IMR-90 (cell line): ENCODE data around the gene HAP1. TPM values are rescaled to one million over a fixed set of nuclear protein-coding genes. Genes with fewer than 3 reads are reported as not detected.

Experiments used
- ATAC-seq: fragments of 200-7000 bp; cut with Tn5 transposase; 2 replicates; pipeline ENCODE4 v1.9.1; 2020; ENCODE audit warnings: low read depth, mild to moderate bottlenecking, moderate library complexity
- BruUV-seq: library from RNA; stranded (reverse); fragments of 400-500 nt; replicated peaks from 2 replicates; lab custom pipeline; 2021; lab: Mats Ljungman, UMichigan
- CTCF ChIA-PET: fragments of 300-600 bp; formaldehyde crosslinking; extraction: SDS; loops from one replicate; lab custom pipeline; 2021; ENCODE audit warnings: antibody characterized with exemption; lab: Yijun Ruan, JAX
- POLR2A ChIA-PET: fragments of 300-600 bp; sonication (Branson Sonifier 250); formaldehyde crosslinking; loops from one replicate; lab custom pipeline; 2022; ENCODE audit warnings: antibody characterized with exemption; ENCODE audit not compliant: unreplicated experiment; lab: Charles Lee
- DNase-seq: peaks from one replicate; pipeline ENCODE4 v3.0.0; 2013
- H2AFZ ChIP-seq: replicated peaks from 2 replicates; pipeline ENCODE3; 2013; ENCODE audit warnings: low read length, mild to moderate bottlenecking; ENCODE audit not compliant: poor library complexity
- H2AK5ac ChIP-seq: 2 replicates; pipeline ENCODE4 v1.6.1; 2013; ENCODE audit warnings: low read depth, low read length, inconsistent platforms
- H2AK9ac ChIP-seq: replicated peaks from 2 replicates; pipeline ENCODE3; 2013; ENCODE audit warnings: mild to moderate bottlenecking, low read depth, low read length, moderate library complexity; ENCODE audit not compliant: poor library complexity
- H2BK120ac ChIP-seq: 2 replicates; pipeline ENCODE4 v1.6.1; 2013; ENCODE audit warnings: low read depth, low read length, inconsistent platforms
- H2BK15ac ChIP-seq: 3 replicates; pipeline ENCODE4 v1.6.1; 2013; ENCODE audit warnings: low read depth, low read length, inconsistent platforms
- H2BK20ac ChIP-seq: 2 replicates; pipeline ENCODE4 v1.6.1; 2013; ENCODE audit warnings: low read depth, mild to moderate bottlenecking, inconsistent platforms, low read length, moderate library complexity
- H2BK5ac ChIP-seq: 2 replicates; pipeline ENCODE4 v1.6.1; 2013; ENCODE audit warnings: mild to moderate bottlenecking, low read depth, low read length, inconsistent platforms; ENCODE audit not compliant: poor library complexity, severe bottlenecking
- H3K14ac ChIP-seq: replicated peaks from 2 replicates; pipeline ENCODE4 v1.6.1; 2013; ENCODE audit warnings: low read depth, low read length, inconsistent platforms
- H3K18ac ChIP-seq: 2 replicates; pipeline ENCODE4 v1.6.1; 2013; ENCODE audit warnings: low read depth, low read length, control low read depth
- H3K23ac ChIP-seq: 2 replicates; pipeline ENCODE4 v1.6.1; 2013; ENCODE audit warnings: low read depth, low read length, inconsistent platforms
- H3K27ac ChIP-seq: 2 replicates; pipeline ENCODE4 v1.5.1; 2013; ENCODE audit warnings: mild to moderate bottlenecking, control low read depth, low read length; ENCODE audit not compliant: insufficient read depth
- H3K27me3 ChIP-seq: 2 replicates; pipeline ENCODE4 v1.6.1; 2013; ENCODE audit warnings: low read length; ENCODE audit not compliant: control insufficient read depth, insufficient read depth
- H3K36me3 ChIP-seq: 2 replicates; pipeline ENCODE4 v1.6.1; 2013; ENCODE audit warnings: low read length, mixed read lengths; ENCODE audit not compliant: control insufficient read depth, insufficient read depth
- H3K4ac ChIP-seq: 2 replicates; pipeline ENCODE4 v1.6.1; 2013; ENCODE audit warnings: low read depth, low read length, inconsistent platforms
- H3K4me1 ChIP-seq: 2 replicates; pipeline ENCODE4 v1.6.1; 2013; ENCODE audit warnings: low read length, mixed read lengths; ENCODE audit not compliant: control insufficient read depth, insufficient read depth
- H3K4me2 ChIP-seq: 2 replicates; pipeline ENCODE4 v1.6.1; 2013; ENCODE audit warnings: low read depth, mild to moderate bottlenecking, control low read depth, low read length, moderate library complexity
- H3K4me3 ChIP-seq: 2 replicates; pipeline ENCODE4 v1.5.1; 2013; ENCODE audit warnings: low read depth, mild to moderate bottlenecking, control low read depth, low read length, moderate library complexity; ENCODE audit not compliant: insufficient read depth
- H3K56ac ChIP-seq: 2 replicates; pipeline ENCODE4 v1.6.1; 2013; ENCODE audit warnings: low read length, inconsistent platforms; ENCODE audit not compliant: insufficient read depth; ENCODE audit errors: extremely low read depth
- H3K79me1 ChIP-seq, 2 experiments: 2 replicates each; pipeline ENCODE4 v1.6.1; 2013; ENCODE audit warnings: low read length in 2 of 2, inconsistent platforms in 1 of 2, low read depth in 1 of 2
- H3K9ac ChIP-seq: 2 replicates; pipeline ENCODE4 v1.6.1; 2013; ENCODE audit warnings: low read depth, low read length, control low read depth
- H3K9me1 ChIP-seq: 2 replicates; pipeline ENCODE4 v1.6.1; 2013; ENCODE audit warnings: low read length, inconsistent platforms; ENCODE audit not compliant: insufficient read depth
- H3K9me3 ChIP-seq: 2 replicates; pipeline ENCODE4 v1.6.1; 2013; ENCODE audit warnings: low read length; ENCODE audit not compliant: control insufficient read depth, insufficient read depth
- H4K20me1 ChIP-seq: 2 replicates; pipeline ENCODE4 v1.6.1; 2013; ENCODE audit warnings: low read length, inconsistent platforms; ENCODE audit not compliant: insufficient read depth
- H4K5ac ChIP-seq: 2 replicates; pipeline ENCODE4 v1.6.1; 2013; ENCODE audit warnings: mild to moderate bottlenecking, low read depth, low read length, control low read depth
- H4K8ac ChIP-seq, 2 experiments: 2 replicates each; pipeline ENCODE4 v1.6.1; 2013; ENCODE audit warnings: low read depth in 2 of 2, low read length in 2 of 2, control low read depth in 1 of 2, inconsistent platforms in 1 of 2
- H4K91ac ChIP-seq: 2 replicates; pipeline ENCODE4 v1.6.1; 2013; ENCODE audit warnings: low read depth, low read length, inconsistent platforms; ENCODE audit not compliant: insufficient read depth
- BHLHE40 ChIP-seq: fragments of 150-350 bp; IDR thresholded peaks from 2 replicates; pipeline ENCODE4 v1.6.1; 2016; ENCODE audit warnings: mild to moderate bottlenecking, low read depth, low read length
- CEBPB ChIP-seq: IDR thresholded peaks from 2 replicates; pipeline ENCODE4 v1.6.1; 2012; ENCODE audit warnings: low read depth, low read length, improper control_type of control experiment
- CHD1 ChIP-seq: IDR thresholded peaks from 2 replicates; pipeline ENCODE4 v1.6.1; 2012; ENCODE audit warnings: low read depth, low read length, improper control_type of control experiment
- ELK1 ChIP-seq: fragments of 150-350 bp; IDR thresholded peaks from 2 replicates; pipeline ENCODE4 v1.6.1; 2016; ENCODE audit warnings: low read depth, mild to moderate bottlenecking, low read length, moderate library complexity, borderline replicate concordance
- FOS ChIP-seq: fragments of 150-350 bp; IDR thresholded peaks from 2 replicates; pipeline ENCODE4 v1.6.1; 2016; ENCODE audit warnings: low read depth, low read length
- MAFK ChIP-seq: IDR thresholded peaks from 2 replicates; pipeline ENCODE4 v1.6.1; 2012; ENCODE audit warnings: low read depth, low read length, improper control_type of control experiment
- MAZ ChIP-seq: IDR thresholded peaks from 2 replicates; pipeline ENCODE4 v1.6.1; 2012; ENCODE audit warnings: low read depth, mild to moderate bottlenecking, low read length, improper control_type of control experiment, moderate library complexity, borderline replicate concordance
- MXI1 ChIP-seq: IDR thresholded peaks from 2 replicates; pipeline ENCODE4 v1.6.1; 2012; ENCODE audit warnings: low read depth, mild to moderate bottlenecking, low read length, moderate library complexity, borderline replicate concordance
- NFE2L2 ChIP-seq: fragments of 150-350 bp; IDR thresholded peaks from 2 replicates; pipeline ENCODE4 v1.6.1; 2016; ENCODE audit warnings: low read depth, mild to moderate bottlenecking, low read length
- POLR2A ChIP-seq: IDR thresholded peaks from 2 replicates; pipeline ENCODE4 v1.6.1; 2012; ENCODE audit warnings: mild to moderate bottlenecking, low read depth, low read length
- RAD21 ChIP-seq: IDR thresholded peaks from 2 replicates; pipeline ENCODE4 v1.6.1; 2012; ENCODE audit warnings: low read length, improper control_type of control experiment
- RCOR1 ChIP-seq: IDR thresholded peaks from 2 replicates; pipeline ENCODE4 v1.6.1; 2012; ENCODE audit warnings: mild to moderate bottlenecking, low read length, improper control_type of control experiment; ENCODE audit not compliant: insufficient replicate concordance
- RFX5 ChIP-seq: IDR thresholded peaks from 2 replicates; pipeline ENCODE4 v1.8.0; 2012; ENCODE audit warnings: low read depth, mild to moderate bottlenecking, low read length, moderate library complexity
- SMC3 ChIP-seq: fragments of 150-350 bp; IDR thresholded peaks from 2 replicates; pipeline ENCODE4 v1.6.1; 2016; ENCODE audit warnings: low read depth, mild to moderate bottlenecking, antibody characterized with exemption, low read length, moderate library complexity
- WGBS, 2 experiments: methylation state at CpG; one replicate each; pipeline versions ENCODE4 v1.1.5 to v1.1.7; 2013; ENCODE audit warnings: missing lambda C conversion rate in 2 of 2; ENCODE audit not compliant: insufficient read length in 1 of 2; ENCODE audit errors: extremely low coverage in 2 of 2; 5-methylcytosine and 5-hydroxymethylcytosine counted together
- dilution Hi-C: fragments of 300-500 bp; cut with HindIII; formaldehyde crosslinking; loops from one replicate; pipeline ENCODE4 v1.14.3; 2018; ENCODE audit warnings: low sequenced_read_pairs; ENCODE audit not compliant: unreplicated experiment
- in situ Hi-C: fragments of 300-500 bp; cut with MboI; formaldehyde crosslinking; loops from 3 replicates; pipeline ENCODE4 v1.14.3; 2019; ENCODE audit warnings: low sequenced_read_pairs, inconsistent platforms, mixed read lengths
- intact Hi-C: fragments of 100-400 bp; cut with micrococcal nuclease; formaldehyde crosslinking; loops from 2 replicates; pipeline ENCODE4 v1.10.0; 2022
- polyA plus RNA-seq, 3 experiments: library from polyadenylated mRNA; depleted of rRNA; stranded (reverse); fragments of >200 nt; gene quantifications; 2 replicates each; pipeline ENCODE4 v1.2.3, GENCODE V29; 2012; ENCODE audit warnings: low replicate concordance in 1 of 3
- total RNA-seq: library from RNA; depleted of rRNA; stranded (reverse); fragments of >200 nt; gene quantifications from 2 replicates; pipeline ENCODE4 v1.2.3, GENCODE V29; 2012

Gene HAP1
- total and polyA plus RNA-seq, 2 of the 4 experiments (the other 2 are of a cell fraction) = under 0.01 to 0.09 TPM

GRCh38 chr17:41773190-41773588 lies 38.7 kb upstream of the HAP1 start:
- H3K27ac ChIP-seq = peak overlapping the region; percentile 17
- in situ Hi-C loops (no loop called here), dilution Hi-C loops (no loop called here), intact Hi-C loops (no loop called here)
- H2BK20ac ChIP-seq = peak overlapping the region; percentile 82
- H3K9me3 ChIP-seq = no peaks in the 10 kb centered on the region
- CTCF ChIA-PET = interaction anchor here (0.8 to 1.2 kb wide), 3 partner anchors 13 to 29 kb away, joined by 3 to 12 read pairs (median 5); partner anchors contain the start of gene JUP
- no peak overlapping the region for H3K9ac ChIP-seq
- H3K79me1 ChIP-seq = peaks cover 14 to 53% of the 10 kb centered on the region in 2 experiments; a peak in 3 of 4 replicates
- H2BK15ac ChIP-seq = peak overlapping the region; percentile 86; the same call in 2 of the 3 replicates
- H3K14ac ChIP-seq = peak overlapping the region; percentile 70
- POLR2A ChIA-PET = interaction anchor here (0.5 to 1.3 kb wide), 2 partner anchors 13 to 19 kb away, joined by 3 read pairs; partner anchors contain the start of gene JUP
- H4K91ac ChIP-seq = peak overlapping the region; percentile 86
- peak overlapping the region; percentile 60 for H2AK9ac ChIP-seq
- H4K20me1 ChIP-seq = peaks cover 31% of the 10 kb centered on the region
- H3K27me3 ChIP-seq = no peaks in the 10 kb centered on the region
- H3K56ac ChIP-seq = no peak overlapping the region
- no peak for TF ChIP-seq ELK1
- peak; percentile 10; the same call in 1 of the 2 replicates for TF ChIP-seq RAD21
- no peak for TF ChIP-seq RFX5
- peak; percentile 68; the same call in 1 of the 2 replicates for TF ChIP-seq MAZ
- TF ChIP-seq SMC3 = no peak
- TF ChIP-seq FOS = peak; percentile 77; the same call in 1 of the 2 replicates
- TF ChIP-seq CEBPB = peak; percentile 35; the same call in 1 of the 2 replicates
- no peak for TF ChIP-seq NFE2L2
- TF ChIP-seq MAFK = no peak
- TF ChIP-seq POLR2A = no peak
- peak; percentile 55 for TF ChIP-seq RCOR1
- no peak for TF ChIP-seq CHD1
- 0 out of 2 replicates have a peak, but pooled peaks have one; percentile 29 for TF ChIP-seq MXI1
- TF ChIP-seq BHLHE40 = peak; percentile 27; the same call in 1 of the 2 replicates
- peak; percentile 78 for ATAC-seq
- H2BK5ac ChIP-seq = peak overlapping the region; percentile 49
- H2BK120ac ChIP-seq = peak overlapping the region; percentile 75
- H3K4me2 ChIP-seq = peak overlapping the region; percentile 4; the same call in 1 of the 2 replicates
- H3K4me1 ChIP-seq = peaks cover 24% of the 10 kb centered on the region
- H3K23ac ChIP-seq = peak overlapping the region; percentile 7; the same call in 1 of the 2 replicates
- H3K36me3 ChIP-seq = peaks cover 46% of the 10 kb centered on the region
- peak overlapping the region; percentile 81 to 83 for H4K8ac ChIP-seq
- peaks cover 24% of the 10 kb centered on the region for H3K9me1 ChIP-seq
- H2AFZ ChIP-seq = peak overlapping the region; percentile 72
- peak; percentile 91 for DNase-seq
- H3K18ac ChIP-seq = peak overlapping the region; percentile 17
- no CpG with 5 or more reads among the region's 12 CpGs for WGBS, 2 experiments
- BruUV-seq = no TSS peak
- no peak overlapping the region for H3K4me3 ChIP-seq
- peak overlapping the region; percentile 91 for H3K4ac ChIP-seq
- H4K5ac ChIP-seq = peak overlapping the region; percentile 26
- H2AK5ac ChIP-seq = peak overlapping the region; percentile 94
